HuH-7.5 (cell line): Measurements from ENCODE around the gene SPOPL.
"Not testable (repeated sequence)": the region's sequence is repeated elsewhere in the genome, so short reads cannot be mapped to it uniquely, and the experiment has no call there.

Source experiments
- DNase-seq: peaks from one replicate; pipeline ENCODE4 v3.0.0; 2011; ENCODE audit warnings: low spot score

Gene SPOPL

DNA sequence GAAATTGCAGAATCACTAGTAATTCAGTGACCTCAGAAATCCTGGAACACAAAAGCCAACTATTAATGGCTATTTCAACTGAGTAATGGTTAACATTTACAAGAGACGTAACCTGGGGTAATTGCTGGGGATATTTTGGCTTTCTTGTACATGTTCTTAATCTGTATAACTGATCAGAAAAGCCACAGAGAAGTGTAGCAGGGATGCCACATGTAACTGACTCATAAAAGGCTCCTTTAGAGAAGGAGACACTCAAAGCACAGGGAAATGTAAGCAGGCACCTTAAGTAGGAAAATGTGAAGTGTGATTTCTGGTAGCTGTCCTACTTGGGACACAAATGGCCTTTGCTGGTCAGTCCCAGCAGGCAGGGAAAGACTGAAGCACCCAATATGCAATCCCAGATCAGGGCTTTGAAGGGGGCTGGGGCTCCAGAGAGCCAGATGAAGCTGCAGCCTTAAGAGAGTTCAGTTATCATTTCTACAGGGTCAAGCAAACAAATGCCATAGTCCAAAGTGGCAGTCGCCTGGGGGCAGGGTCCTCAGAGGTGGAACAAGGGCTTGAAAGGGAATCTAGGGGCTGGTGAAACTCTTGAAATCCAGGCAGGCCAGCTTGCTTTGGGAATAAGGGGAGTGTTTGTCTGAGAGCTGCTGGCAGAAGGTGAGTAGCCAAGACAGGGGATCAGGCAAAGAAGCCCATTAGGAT lies 7.2 kb upstream of the SPOPL start:
- no peak for DNase-seq

DNA sequence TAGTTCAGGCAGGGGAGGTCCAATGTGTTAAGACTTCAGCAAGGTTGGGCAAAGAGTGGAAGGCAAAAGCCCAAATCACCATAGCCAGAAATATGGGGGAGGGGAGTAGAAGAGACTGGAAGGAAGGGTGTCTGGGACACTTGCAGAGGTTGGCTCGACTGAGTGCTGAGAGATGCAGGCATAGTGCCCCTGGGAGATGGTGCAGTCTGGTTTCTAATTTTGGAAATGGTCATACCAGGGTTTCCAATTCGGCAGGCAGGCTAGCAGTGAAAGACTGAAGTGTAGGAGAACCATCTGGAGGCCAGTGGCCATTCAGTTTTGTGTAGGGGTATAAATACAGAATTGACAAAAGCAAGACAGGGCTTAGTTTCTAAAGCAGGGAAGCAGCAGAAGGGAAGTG lies 6.2 kb upstream of the SPOPL start:
- no peak for DNase-seq

DNA sequence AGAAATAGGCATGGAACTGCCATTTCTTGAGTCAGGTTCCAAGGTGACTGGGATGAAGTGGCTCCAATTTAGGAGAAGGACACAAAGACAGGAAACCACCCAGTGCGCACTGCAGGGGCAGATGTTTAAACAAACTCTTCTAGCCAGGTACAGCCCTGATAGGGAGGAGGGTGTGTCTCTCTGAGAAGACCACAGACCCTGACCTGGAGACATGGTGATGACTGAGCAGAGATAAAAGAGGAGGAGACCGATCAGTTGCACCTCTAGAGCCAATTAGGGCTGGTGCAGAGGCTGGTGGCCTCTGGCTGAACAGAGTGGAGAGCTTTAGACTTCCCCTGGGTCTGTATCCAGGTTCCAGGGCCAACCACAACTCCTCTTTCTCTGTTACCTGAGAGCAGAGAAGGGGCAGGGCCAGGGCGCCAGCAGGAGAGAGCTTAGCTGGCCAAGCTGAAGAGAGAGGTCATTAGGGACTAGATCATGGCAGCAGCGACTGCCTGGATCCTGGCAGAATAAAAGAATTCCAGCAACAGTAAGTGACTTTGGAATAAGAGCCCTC lies 5.4 kb upstream of the SPOPL start:
- no peak for DNase-seq

DNA sequence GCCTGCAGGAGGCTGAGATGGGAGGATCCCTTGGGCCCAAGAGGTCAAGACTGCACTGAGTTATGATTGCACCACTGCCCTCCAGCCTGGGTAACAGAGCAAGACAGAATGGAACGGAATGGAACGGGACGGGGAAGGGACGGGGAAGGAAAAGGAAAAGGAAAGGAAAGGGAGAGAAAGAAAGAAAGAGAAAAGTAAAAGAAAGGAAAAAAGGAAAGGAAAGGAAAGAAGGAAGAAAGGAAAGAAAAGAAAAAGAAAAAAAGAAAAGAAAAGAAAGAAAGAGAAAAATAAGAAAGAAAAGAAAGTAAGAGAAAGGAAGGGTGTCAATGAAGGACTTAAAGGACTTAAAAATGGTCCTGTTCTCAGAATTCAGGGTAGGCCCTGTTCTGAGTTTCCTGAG lies 4.3 kb upstream of the SPOPL start:
- no peak for DNase-seq

DNA sequence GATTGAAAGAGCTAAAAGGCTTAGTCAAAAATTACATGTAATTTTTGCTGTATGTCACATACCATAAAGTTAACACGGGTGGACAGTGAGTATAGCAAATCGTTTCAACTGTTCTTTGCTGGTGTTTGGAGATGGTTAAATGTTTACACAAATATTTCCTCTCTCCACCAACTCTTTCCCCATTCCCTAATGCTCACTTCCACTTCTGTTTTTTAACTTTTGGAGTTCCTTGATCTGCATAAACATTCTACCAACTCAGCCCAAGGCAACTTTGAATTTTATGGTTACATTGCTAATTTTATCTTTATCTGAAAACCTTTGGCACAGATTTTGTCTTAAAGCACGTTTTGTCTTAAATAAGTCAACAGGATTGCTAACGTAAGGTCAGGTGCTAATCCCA lies 1.9 kb upstream of the SPOPL start:
- no peak for DNase-seq

DNA sequence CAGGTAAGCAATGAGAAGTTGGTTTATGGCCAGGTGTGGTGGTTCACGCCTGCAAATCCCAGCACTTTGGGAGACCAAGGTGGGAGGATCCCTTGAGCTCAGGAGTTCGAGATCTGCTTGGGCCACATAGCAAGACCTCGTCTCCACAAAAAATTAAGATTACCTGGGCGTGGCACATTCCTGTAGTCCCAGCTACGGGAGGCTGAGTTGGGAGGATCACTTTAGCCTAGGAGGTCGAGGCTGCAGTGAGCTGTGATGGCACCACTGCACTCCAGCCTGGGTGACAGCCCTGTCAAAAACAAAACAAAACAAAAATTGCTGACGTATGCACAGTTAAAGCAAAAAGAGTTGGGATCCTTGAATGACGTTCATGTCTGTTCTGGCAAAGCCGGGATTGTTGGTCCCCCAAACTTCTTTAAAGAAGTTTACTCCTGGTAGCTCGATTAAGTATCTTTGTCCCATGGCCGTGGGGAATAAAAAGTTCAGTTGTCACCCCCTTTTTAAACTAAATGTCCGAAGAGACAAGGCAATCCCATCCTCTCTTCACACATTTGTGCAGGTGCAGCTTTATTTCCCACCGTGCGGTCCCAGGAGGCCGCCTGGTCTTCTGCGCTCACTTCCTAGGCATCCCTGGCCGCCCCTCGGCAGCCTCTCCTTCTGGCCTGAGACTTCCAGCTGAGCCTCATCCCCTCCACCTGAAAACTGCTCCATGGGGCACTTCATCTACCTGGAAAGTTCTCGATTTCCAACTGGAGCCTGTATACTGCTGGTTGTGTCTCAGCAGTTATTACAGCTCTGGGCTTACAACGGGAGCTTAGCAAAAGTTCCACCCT lies 762 bp upstream of the SPOPL start:
- no peak for DNase-seq

DNA sequence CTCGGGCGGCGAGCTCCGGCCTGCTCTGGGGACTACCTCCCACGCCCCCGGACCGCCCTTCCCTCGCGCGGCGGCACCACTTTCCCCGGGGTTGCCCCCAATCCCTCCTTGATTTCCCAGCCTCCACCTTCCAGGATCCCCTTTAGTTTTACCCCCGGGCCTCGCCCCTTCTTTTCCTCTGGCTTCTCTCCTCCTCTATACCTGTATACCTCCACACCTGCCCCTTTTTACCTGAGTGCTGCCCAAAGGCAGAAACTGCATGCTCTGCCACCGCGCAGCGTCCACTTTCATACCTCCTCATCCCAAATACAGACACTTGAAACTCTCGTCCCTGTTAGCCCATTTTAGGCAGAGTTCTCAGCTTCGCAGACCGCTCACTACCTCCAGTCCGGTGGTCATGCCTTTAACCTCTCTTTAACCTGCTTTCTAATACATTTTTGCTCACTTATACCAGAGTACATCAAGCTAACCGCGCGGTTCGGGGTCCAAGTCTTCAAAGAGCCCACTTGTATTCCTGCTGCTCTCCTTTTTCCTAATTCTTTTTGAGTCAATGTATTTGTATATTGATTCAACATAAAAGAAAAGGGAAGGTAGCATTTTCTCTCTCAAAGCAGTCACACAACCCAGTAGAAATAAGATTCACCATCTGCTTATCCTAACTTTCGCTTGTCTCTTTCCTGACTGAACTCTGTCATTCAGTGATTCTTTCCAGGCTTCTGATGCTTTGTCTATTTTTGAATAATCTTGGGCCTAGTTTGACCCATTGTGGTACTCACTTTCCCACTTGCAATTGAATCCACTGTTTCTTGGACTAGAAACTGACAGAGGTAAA lies 901 bp downstream of the SPOPL start:
- DNase-seq, result no peak

DNA sequence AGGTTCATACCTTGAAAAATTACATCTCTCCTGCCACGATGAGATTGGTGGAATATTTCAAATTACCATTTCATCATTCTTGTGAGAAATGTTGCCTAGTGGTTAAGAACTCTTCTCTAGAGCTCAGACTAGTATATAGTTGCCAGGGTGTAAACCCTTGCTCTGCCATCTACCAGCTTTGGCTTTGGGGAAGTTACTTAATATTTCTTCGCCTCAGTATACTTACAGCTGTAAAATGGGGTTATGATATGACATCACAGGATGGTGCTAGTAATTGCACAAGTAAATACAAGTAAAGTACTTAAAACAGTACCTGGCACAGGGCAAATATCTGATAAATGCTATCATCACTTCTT lies 1.5 kb downstream of the SPOPL start:
- no peak for DNase-seq

DNA sequence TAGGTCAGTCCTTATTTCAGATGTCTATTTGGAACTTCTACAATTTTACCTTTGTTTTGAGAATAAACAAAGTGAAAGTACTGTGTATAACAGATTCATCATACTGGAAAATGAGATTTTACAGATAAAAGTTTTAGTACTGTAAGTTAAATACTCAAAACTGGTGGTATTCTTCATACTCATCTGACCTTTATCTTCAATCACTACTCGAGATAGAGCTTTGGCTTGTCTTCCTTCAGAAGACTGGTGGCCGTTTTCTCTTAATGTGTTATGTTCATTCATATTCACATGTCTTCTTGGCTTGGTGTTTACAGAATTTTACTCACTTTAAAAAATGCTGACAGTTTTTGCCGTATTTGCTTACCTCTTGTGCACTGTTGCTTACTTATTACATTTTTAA lies 2.1 kb downstream of the SPOPL start:
- DNase-seq, result no peak

DNA sequence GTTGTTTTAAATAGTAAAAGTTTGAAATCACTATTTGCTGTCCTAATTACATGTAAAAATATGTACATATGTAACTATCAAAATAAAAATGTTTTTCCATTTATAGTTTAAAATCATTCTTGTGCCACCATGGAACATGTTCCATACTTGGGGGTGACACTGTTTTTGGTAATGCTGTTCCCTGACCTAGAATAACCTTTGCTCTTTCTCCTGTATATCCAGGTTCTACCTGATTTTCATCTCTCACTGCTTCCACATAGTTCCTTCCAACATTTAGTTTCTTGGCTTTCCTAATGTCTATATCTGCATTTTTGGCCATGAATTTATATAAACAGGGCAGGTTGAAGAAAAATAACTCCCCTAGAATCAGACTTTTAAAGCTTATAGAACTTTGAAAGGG lies 2.5 kb downstream of the SPOPL start:
- DNase-seq, result no peak

DNA sequence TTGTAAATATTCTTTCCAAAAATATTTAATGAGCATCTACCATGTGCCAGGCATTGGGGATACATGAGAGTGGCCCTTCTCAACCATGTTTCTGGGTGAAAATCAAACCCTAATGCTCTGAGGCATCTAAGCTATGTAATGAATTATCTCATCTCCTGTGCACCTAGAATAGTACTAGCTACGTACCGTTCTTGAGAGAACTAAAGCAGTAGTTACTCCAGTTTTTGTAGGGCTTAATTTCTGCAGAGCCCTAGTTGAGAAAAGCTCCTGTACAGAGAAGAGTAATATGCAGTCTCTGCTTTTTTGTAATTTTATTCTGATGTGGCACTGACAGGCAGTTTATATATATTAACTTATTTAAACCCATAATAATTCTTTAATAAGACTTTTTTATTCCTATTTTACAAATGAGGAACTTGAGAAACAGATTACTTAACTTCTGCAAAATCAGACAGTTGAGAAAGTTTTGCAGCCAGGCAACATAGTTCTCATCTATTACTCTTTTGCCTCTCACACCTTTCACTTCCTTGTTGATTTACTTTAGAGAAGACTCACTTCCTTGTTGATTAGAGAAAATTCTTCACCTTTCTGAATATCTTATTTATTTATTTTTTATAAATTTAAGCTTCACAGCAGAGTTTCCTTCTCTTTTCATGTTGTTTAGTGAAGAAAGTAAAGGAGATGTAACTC lies 3.1 kb downstream of the SPOPL start:
- DNase-seq, result no peak

DNA sequence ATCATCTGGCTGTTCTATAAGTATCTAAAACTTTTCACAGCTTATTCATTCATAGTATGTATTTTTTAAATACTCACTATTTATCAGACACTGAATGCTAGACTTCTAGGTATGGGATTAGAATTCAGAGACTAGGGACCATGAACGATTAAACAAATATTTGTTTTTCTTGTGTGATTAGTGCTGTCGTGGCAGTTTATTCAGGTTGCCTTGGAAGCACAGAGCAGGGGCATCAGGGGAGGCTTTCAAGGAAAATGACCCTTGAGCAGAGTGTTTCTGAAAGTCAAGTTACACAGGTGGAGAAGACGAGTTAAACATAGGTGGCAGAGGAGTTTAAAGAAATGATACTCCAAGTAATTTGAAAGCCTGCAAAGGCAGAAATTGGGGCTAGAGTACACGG lies 5.7 kb downstream of the SPOPL start:
- DNase-seq, result no peak

DNA sequence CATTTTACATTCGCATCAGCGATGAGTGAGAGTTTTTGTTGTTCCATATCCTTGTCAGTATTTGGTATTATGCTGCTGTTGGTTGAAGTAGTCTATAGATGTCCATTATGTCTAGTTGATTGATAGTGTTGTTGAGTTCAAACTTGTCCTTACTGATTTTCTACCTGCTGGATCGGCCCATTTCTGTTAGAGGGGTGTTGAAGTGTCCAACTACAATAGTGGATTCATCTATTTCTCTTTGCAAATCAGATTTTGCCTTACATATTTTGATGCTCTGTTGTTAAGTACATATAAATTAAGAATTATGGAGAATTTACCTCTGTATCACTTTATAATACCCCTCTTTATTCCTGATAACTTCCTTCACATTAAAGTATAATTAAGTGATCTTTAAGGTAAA lies 8.7 kb downstream of the SPOPL start:
- DNase-seq, result no peak

DNA sequence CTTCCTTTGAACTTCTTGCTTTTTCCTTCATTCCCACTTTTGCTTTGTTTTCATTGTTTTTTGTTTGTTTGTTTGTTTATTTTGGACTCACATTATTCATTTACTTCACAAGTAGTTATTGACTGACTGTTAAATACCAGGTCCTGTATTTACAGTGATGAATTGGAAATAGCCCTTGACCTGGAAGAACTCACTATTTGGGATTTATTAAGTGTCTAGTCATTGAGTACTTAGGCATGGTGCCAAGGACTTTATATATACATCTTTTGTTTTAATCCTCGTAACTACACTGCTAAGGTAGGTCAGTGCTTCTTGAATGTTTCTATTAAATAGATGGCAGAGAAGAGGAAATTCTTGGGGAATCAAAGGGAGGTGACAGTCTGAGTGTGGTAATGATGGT lies 11.1 kb downstream of the SPOPL start:
- DNase-seq, result no peak

DNA sequence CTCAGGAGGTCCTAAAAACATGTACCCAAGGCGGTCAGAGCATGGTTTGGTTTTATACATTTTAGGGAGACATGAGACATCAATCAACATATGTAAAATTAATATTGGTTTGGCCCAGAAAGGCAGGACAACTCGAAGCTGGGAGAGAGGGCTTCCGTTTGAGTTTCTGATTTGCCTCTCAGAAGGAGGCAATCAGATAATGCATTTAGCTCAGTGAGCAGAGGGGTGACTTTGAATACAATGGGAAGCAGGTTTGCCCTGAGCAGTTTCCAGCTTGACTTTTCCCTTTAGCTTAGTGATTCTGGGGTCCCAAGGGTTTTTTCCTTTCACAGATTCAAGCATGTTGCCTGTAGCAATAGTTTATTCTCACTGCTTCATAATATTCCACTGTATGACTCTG lies 12.6 kb downstream of the SPOPL start:
- no peak for DNase-seq

DNA sequence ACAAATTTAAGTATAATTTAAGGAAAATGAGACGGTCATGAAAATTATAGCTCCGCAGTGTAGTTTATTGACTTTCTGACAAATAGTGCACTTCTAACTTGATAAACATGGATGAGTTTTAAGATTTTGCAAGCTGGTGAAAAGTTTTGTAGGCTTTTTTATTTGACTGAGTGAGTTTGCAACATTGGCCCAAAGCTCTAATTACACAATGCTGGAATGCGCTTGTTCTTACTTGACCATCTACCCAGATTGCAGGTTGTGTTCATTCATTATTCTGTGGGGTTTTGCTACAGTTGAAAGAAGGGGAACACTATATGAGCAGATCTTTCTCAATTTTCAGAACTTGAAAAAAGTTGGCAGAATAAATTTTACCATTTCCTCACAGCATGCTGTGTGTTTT lies 13.5 kb downstream of the SPOPL start:
- DNase-seq, result no peak

DNA sequence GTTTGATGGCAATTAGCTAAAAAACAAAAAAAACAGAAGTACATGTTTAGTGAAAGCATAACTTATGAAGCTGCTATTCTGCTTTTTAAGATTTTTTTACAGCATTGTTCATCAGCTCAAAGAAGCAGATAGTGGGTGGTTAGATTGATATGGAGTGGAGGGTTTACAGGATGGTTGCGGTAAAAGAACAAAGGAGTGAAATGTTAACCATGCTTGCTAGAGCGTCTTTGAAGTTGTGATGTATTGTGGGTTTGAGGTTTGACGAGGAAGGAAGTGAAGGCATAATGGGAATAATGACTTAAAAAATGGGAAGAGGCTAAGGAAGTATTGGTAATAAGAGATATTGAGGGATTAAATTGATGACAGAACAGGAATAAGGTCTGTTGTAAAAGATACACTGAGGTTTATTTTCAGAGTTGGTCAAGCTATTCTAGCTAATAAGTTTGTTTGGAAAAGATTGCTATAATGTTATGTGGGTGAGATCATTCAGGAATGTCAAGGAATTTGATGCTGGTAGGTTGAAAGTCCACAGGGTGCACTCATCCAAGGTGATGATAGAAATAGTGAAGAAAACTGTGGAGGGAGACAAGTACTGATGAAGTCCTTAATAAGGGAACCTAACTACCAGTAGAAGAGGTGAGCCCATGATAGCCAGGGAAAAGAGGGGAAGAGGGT lies 14.6 kb downstream of the SPOPL start:
- no peak for DNase-seq

DNA sequence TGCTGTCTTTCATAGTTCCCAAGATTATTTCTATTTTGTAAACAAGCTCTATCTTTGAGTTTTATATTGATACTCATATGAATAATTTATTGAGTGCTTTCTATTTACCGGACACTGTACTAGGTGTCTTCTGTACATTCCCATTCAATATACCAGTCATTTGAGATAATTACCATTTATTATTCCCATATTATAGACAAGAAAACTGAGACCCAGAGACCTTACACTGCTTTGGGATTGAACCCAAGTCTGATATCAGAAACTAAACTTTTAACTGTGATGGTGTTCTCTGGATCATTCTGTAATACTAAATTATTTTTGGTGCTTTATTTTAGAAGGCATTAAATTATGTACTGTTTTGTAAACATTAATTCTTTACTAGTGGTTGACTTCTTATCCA lies 17.3 kb downstream of the SPOPL start:
- no peak for DNase-seq

DNA sequence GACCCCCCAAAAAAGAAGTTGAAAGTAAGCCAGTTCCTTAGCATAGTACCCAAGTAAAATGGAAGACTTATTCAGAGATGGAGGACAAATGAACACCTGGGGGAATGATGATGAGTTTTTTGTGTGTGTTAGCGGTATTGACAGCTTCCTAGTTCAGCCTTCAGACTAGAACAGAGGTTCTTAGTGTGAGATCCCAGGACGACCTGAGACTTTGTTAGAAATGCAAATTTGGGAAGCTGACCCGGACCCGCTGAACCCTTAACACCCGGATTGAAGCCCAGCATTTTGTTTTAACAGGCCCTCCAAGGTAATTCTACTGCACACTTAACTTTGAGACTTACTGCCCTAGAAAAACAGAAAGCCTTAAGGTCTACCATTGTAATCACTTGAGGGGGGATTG lies 20.3 kb downstream of the SPOPL start:
- no peak for DNase-seq

DNA sequence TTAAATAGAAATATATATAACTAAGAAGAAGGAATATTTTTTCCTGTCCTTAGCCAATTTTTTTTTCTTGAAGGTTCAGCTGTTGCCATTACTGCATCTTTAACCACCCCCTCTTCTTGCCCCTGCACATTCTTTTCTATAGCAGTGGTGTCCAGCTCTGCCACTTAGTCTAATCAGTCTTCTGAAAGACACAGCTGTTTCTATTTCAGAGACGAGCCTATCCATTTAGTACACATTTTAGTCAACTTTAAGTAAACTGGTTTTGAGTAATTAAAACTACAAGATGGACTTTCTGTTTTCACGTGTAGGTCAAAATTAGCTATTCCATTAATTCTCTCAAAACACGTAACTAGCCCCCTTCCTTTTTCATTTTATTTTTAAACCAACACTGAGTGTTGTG lies 21.0 kb downstream of the SPOPL start:
- DNase-seq, result no peak

DNA sequence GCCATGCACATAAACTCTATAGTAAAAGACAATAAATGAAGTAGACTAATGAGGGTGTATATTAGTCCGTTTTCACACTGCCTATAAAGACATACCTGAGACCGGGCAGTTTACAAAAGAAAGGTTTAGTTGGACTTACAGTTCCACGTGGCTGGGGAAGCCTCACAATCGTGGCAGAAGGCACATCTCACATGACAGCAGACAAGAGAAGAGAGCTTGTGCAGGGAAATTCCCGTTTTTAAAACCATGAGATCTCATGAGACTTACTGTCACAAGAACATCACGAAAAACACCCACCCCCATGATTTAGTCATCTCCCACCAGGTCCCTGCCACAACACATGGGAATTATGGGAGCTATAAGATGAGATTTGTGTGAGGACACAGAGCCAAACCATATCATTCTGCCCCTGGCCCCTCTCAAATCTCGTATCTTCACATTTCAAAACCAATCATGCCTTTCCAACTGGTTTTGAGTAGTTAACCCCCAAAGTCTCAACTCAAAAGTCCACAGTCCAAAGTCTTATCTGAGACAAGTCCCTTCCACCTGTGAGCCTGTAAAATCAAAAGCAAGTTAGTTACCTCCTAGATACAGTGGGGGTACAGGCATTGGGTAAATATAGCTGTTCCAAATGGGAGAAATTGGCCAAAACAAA lies 21.6 kb downstream of the SPOPL start:
- DNase-seq, result not testable (repeated sequence)
